ENCODE measurements around the gene SET.

Gene SET

DNA sequence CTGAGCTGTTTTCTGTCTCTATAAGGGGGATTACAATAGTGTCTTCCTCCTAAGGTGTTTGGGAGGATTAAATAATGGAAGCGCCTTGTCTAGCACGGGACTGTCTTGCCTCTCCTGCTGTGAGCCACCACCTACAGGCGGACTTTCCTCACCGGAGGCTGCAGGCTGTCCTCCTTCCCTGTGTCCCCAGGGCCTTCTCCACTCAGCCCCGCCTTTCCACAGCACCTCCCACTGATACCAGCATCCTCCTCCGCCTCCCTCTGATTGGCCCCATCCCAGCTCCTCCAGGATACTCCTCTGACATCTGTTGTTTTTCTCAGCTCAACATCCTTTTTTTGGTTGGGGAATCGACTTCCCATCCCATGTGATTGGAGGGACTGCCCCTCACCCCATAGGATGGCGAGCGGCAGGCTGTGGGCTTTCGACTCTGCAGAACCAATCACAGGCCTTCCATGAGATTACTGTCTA, 35.8 kb downstream of the SET start:
- peak overlapping the region; percentile 59 for H3K4me2 ChIP-seq (ENCODE audit: low read length, poor library complexity, severe bottlenecking)
- no peaks in the 10 kb centered on the region for H3K9me3 ChIP-seq (ENCODE audit: control insufficient read depth, low read length)
- H3K4me1 ChIP-seq (ENCODE audit: control insufficient read depth, insufficient read depth, low read depth, low read length) = peaks cover 34% of the 10 kb centered on the region
- H3K79me1 ChIP-seq (replicated peaks; ENCODE audit: low read length, poor library complexity, severe bottlenecking) = peaks cover 2% of the 10 kb centered on the region
- no peak overlapping the region for H2BK5ac ChIP-seq (ENCODE audit: low read depth, low read length, poor library complexity, severe bottlenecking)
- peak overlapping the region; percentile 71 for H3K9ac ChIP-seq (ENCODE audit: low read length)
- no peak overlapping the region for H3K23ac ChIP-seq (ENCODE audit: low read length in 2 of 2)
- peak; percentile 79 for DNase-seq
- H3K14ac ChIP-seq (ENCODE audit: low read length in 2 of 2) = no peak overlapping the region
- peak overlapping the region; percentile 16 for H4K8ac ChIP-seq (ENCODE audit: low read length)
- no peaks in the 10 kb centered on the region for H3K27me3 ChIP-seq (ENCODE audit: control insufficient read depth in 1 of 2, insufficient read depth in 1 of 2, low read length in 2 of 2)
- peak overlapping the region in 1 of 2 experiments; percentile 40 for H3K4ac ChIP-seq (ENCODE audit: low read depth in 1 of 2, low read length in 2 of 2)
- no peak overlapping the region for H2BK12ac ChIP-seq (ENCODE audit: low read length in 2 of 2)
- H4K91ac ChIP-seq (ENCODE audit: low read length) = no peak overlapping the region
- H3K4me3 ChIP-seq (ENCODE audit: insufficient read depth in 1 of 2, low read depth in 1 of 2, low read length in 2 of 2) = peak overlapping the region; percentile 34 to 91
- H3K18ac ChIP-seq (ENCODE audit: low read depth in 1 of 2, low read length in 2 of 2) = no peak overlapping the region
- H3K27ac ChIP-seq (ENCODE audit: low read length, poor library complexity, severe bottlenecking) = no peak overlapping the region
- no peak overlapping the region for H2AK5ac ChIP-seq (ENCODE audit: low read length, severe bottlenecking)
- H2BK15ac ChIP-seq (ENCODE audit: low read depth, poor library complexity, severe bottlenecking) = peak overlapping the region; percentile 26
- H2AFZ ChIP-seq (ENCODE audit: low read depth, low read length) = no peak overlapping the region
- H3K36me3 ChIP-seq (ENCODE audit: control insufficient read depth in 1 of 2, insufficient read depth in 2 of 2, low read depth in 1 of 2, low read length in 2 of 2) = peaks cover 5 to 29% of the 10 kb centered on the region in 2 experiments
- WGBS = 30% methylated on average over 10 of the region's 10 CpGs
- H2BK120ac ChIP-seq (ENCODE audit: low read depth, low read length) = no peak overlapping the region

DNA sequence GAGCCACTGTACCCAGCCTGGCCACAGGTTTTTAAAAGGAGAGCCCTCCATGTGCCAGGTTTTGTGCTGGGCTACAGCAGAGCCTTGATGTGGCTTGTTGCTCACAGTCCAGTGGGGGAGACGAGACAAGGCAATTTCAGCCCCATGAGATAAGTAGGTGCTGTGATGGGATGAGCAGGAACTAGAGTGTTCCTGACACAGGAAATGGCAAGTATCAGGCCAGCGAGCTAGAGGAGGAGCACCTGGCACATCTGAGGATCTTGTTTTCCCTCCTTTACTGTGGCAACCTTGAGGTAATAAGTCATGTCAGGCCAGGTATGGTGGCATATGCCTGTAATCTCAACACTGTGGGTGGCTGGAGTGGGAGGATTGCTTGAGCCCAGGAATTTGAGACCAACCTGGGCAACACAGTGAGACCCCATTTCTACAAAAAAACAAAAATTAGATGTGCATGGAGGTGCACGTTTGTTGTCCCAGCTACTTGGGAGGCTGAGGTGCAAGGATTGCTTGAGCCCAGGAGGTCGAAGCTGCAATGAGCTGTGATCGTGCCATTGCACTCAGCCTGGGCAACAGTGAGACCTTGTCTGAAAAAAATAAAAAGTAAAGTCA, 38.7 kb downstream of the SET start:
- H4K91ac ChIP-seq (ENCODE audit: low read length) = no peak overlapping the region
- H3K14ac ChIP-seq (ENCODE audit: low read length in 2 of 2) = no peak overlapping the region
- H4K8ac ChIP-seq (ENCODE audit: low read length) = no peak overlapping the region
- 85% methylated on average over 5 of the region's 5 CpGs for WGBS
- H3K9ac ChIP-seq (ENCODE audit: low read length) = no peak overlapping the region
- no peak overlapping the region for H3K23ac ChIP-seq (ENCODE audit: low read length in 2 of 2)
- peaks cover 38% of the 10 kb centered on the region for H3K4me1 ChIP-seq (ENCODE audit: control insufficient read depth, insufficient read depth, low read depth, low read length)
- no peak overlapping the region for H2BK120ac ChIP-seq (ENCODE audit: low read depth, low read length)
- no peak overlapping the region for H3K4me3 ChIP-seq (ENCODE audit: insufficient read depth in 1 of 2, low read depth in 1 of 2, low read length in 2 of 2)
- H3K79me1 ChIP-seq (replicated peaks; ENCODE audit: low read length, poor library complexity, severe bottlenecking) = peaks cover 2% of the 10 kb centered on the region
- H3K36me3 ChIP-seq (ENCODE audit: control insufficient read depth in 1 of 2, insufficient read depth in 2 of 2, low read depth in 1 of 2, low read length in 2 of 2) = peaks cover 14 to 22% of the 10 kb centered on the region in 2 experiments
- H3K27me3 ChIP-seq (ENCODE audit: control insufficient read depth in 1 of 2, insufficient read depth in 1 of 2, low read length in 2 of 2) = no peaks in the 10 kb centered on the region
- H3K27ac ChIP-seq (ENCODE audit: low read length, poor library complexity, severe bottlenecking) = no peak overlapping the region
- no peaks in the 10 kb centered on the region for H3K9me3 ChIP-seq (ENCODE audit: control insufficient read depth, low read length)
- H3K4ac ChIP-seq (ENCODE audit: low read depth in 1 of 2, low read length in 2 of 2) = no peak overlapping the region
- no peak overlapping the region for H3K4me2 ChIP-seq (ENCODE audit: low read length, poor library complexity, severe bottlenecking)
- no peak overlapping the region for H2AFZ ChIP-seq (ENCODE audit: low read depth, low read length)
- DNase-seq = no peak
- H2AK5ac ChIP-seq (ENCODE audit: low read length, severe bottlenecking) = no peak overlapping the region
- H2BK5ac ChIP-seq (ENCODE audit: low read depth, low read length, poor library complexity, severe bottlenecking) = no peak overlapping the region
- no peak overlapping the region for H2BK12ac ChIP-seq (ENCODE audit: low read length in 2 of 2)
- no peak overlapping the region for H3K18ac ChIP-seq (ENCODE audit: low read depth in 1 of 2, low read length in 2 of 2)
- H2BK15ac ChIP-seq (ENCODE audit: low read depth, poor library complexity, severe bottlenecking) = no peak overlapping the region

DNA sequence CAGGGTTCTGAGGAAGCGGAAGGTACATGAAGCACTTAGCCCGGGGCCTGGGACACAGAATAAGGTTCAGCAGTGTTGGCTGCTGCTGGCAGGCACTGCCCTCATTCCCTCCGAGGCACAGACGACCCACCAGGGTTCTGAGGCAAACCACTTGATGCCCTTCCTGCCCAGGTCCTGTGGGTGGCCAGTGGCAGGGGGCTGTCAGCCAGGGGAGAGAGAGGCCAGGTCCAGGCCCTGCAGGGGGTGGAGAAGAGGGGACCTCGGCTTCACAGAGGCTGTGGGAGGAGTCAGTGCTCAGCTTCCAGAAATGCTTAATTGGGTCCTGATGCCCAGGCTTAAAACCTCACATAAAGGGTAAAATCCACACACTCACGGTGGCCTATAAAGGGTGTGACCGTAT, 39.3 kb downstream of the SET start:
- no peak overlapping the region for H2BK5ac ChIP-seq (ENCODE audit: low read depth, low read length, poor library complexity, severe bottlenecking)
- no peak overlapping the region for H3K18ac ChIP-seq (ENCODE audit: low read depth in 1 of 2, low read length in 2 of 2)
- peaks cover 2% of the 10 kb centered on the region for H3K79me1 ChIP-seq (replicated peaks; ENCODE audit: low read length, poor library complexity, severe bottlenecking)
- no peak overlapping the region for H3K9ac ChIP-seq (ENCODE audit: low read length)
- peaks cover 34% of the 10 kb centered on the region for H3K4me1 ChIP-seq (ENCODE audit: control insufficient read depth, insufficient read depth, low read depth, low read length)
- H3K23ac ChIP-seq (ENCODE audit: low read length in 2 of 2) = no peak overlapping the region
- no peak overlapping the region for H2AK5ac ChIP-seq (ENCODE audit: low read length, severe bottlenecking)
- no peak overlapping the region for H2BK15ac ChIP-seq (ENCODE audit: low read depth, poor library complexity, severe bottlenecking)
- H2AFZ ChIP-seq (ENCODE audit: low read depth, low read length) = no peak overlapping the region
- H3K14ac ChIP-seq (ENCODE audit: low read length in 2 of 2) = no peak overlapping the region
- H2BK12ac ChIP-seq (ENCODE audit: low read length in 2 of 2) = no peak overlapping the region
- no peak overlapping the region for H3K4me3 ChIP-seq (ENCODE audit: insufficient read depth in 1 of 2, low read depth in 1 of 2, low read length in 2 of 2)
- DNase-seq = no peak
- no peaks in the 10 kb centered on the region for H3K27me3 ChIP-seq (ENCODE audit: control insufficient read depth in 1 of 2, insufficient read depth in 1 of 2, low read length in 2 of 2)
- H3K27ac ChIP-seq (ENCODE audit: low read length, poor library complexity, severe bottlenecking) = no peak overlapping the region
- H3K4ac ChIP-seq (ENCODE audit: low read depth in 1 of 2, low read length in 2 of 2) = no peak overlapping the region
- no peaks in the 10 kb centered on the region for H3K9me3 ChIP-seq (ENCODE audit: control insufficient read depth, low read length)
- no peak overlapping the region for H4K8ac ChIP-seq (ENCODE audit: low read length)
- no peak overlapping the region for H3K4me2 ChIP-seq (ENCODE audit: low read length, poor library complexity, severe bottlenecking)
- peaks cover 19 to 23% of the 10 kb centered on the region in 2 experiments for H3K36me3 ChIP-seq (ENCODE audit: control insufficient read depth in 1 of 2, insufficient read depth in 2 of 2, low read depth in 1 of 2, low read length in 2 of 2)
- 75% methylated on average over 7 of the region's 7 CpGs for WGBS
- no peak overlapping the region for H4K91ac ChIP-seq (ENCODE audit: low read length)
- no peak overlapping the region for H2BK120ac ChIP-seq (ENCODE audit: low read depth, low read length)

- H2BK120ac ChIP-seq (ENCODE audit: low read depth, low read length) = no peak overlapping the region
- no peak overlapping the region for H2AK5ac ChIP-seq (ENCODE audit: low read length, severe bottlenecking)
- whole genome bisulfite sequencing = 80% methylated on average over 5 of the region's 5 CpGs
- H3K27ac ChIP-seq (ENCODE audit: low read length, poor library complexity, severe bottlenecking) = peak overlapping the region; percentile 18
- no peak overlapping the region for H3K4ac ChIP-seq (ENCODE audit: low read depth in 1 of 2, low read length in 2 of 2)
- no peak overlapping the region for H3K9ac ChIP-seq (ENCODE audit: low read length)
- H3K27me3 ChIP-seq (ENCODE audit: control insufficient read depth in 1 of 2, insufficient read depth in 1 of 2, low read length in 2 of 2) = no peaks in the 10 kb centered on the region
- H4K8ac ChIP-seq (ENCODE audit: low read length) = no peak overlapping the region
- peak overlapping the region; percentile 41 for H3K4me2 ChIP-seq (ENCODE audit: low read length, poor library complexity, severe bottlenecking)
- no peak overlapping the region for H2BK12ac ChIP-seq (ENCODE audit: low read length in 2 of 2)
- DNase-seq = no peak
- H3K4me1 ChIP-seq (ENCODE audit: control insufficient read depth, insufficient read depth, low read depth, low read length) = peaks cover 32% of the 10 kb centered on the region
- no peak overlapping the region for H3K23ac ChIP-seq (ENCODE audit: low read length in 2 of 2)
- H3K36me3 ChIP-seq (ENCODE audit: control insufficient read depth in 1 of 2, insufficient read depth in 2 of 2, low read depth in 1 of 2, low read length in 2 of 2) = peaks cover 23% of the 10 kb centered on the region in 2 experiments
- no peak overlapping the region for H3K4me3 ChIP-seq (ENCODE audit: insufficient read depth in 1 of 2, low read depth in 1 of 2, low read length in 2 of 2)
- no peak overlapping the region for H3K18ac ChIP-seq (ENCODE audit: low read depth in 1 of 2, low read length in 2 of 2)
- H3K14ac ChIP-seq (ENCODE audit: low read length in 2 of 2) = no peak overlapping the region
- no peak overlapping the region for H4K91ac ChIP-seq (ENCODE audit: low read length)
- H3K9me3 ChIP-seq (ENCODE audit: control insufficient read depth, low read length) = no peaks in the 10 kb centered on the region
- no peak overlapping the region for H2BK5ac ChIP-seq (ENCODE audit: low read depth, low read length, poor library complexity, severe bottlenecking)
- peaks cover 2% of the 10 kb centered on the region for H3K79me1 ChIP-seq (replicated peaks; ENCODE audit: low read length, poor library complexity, severe bottlenecking)
- no peak overlapping the region for H2BK15ac ChIP-seq (ENCODE audit: low read depth, poor library complexity, severe bottlenecking)
- no peak overlapping the region for H2AFZ ChIP-seq (ENCODE audit: low read depth, low read length)
Measured at GRCh38 chr9:128729302-128729701, 40.3 kb downstream of the SET start.

Measured in mesenchymal stem cell (in vitro differentiated cells and primary cell).